ENCODE measurements around the gene ROR1. TPM values are rescaled to one million over a fixed set of nuclear protein-coding genes. Genes with fewer than 3 reads are reported as not detected.

The ROR1 gene
- total and polyA plus RNA-seq, 10 of the 15 experiments (the other 5 are each of a cell fraction or from before 2014, with no cell fraction given): 0.02 to 0.08 (median 0.05) TPM; not detected in 6

DNA sequence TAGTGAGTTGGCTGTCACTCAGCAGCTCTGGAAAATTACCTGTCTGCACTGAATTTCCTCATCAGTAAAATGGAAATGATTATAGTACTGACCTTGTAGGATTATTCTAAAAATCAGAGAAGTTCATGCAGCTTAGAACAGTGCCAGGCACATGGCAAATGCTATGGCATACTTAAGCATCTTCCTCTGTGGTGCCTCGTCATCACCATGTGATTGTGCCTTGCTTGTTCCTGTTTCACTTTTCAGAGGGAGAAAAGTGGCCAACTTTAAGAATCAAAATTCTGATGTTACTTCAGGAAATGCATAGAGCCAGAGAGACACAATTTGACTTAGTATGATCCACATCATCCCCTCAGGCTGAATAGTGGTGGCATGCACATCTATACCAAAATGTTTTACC, 203.6 kb downstream of the ROR1 start:
- Histone ChIP-seq H3K4me2 (ENCODE audit: control insufficient read depth, insufficient read depth) (no peak overlapping the region), H3K27me3 (replicated peaks in 1 of 2; ENCODE audit: control insufficient read depth in 2 of 2, insufficient read depth in 2 of 2, low read length in 1 of 2) (peaks cover 0 to 8% of the 10 kb centered on the region in 2 experiments; a peak in 3 of 4 replicates), H3K4me1 (ENCODE audit: control insufficient read depth, insufficient read depth, low read length) (no peaks in the 10 kb centered on the region), H3K79me2 (ENCODE audit: control insufficient read depth, insufficient read depth, low read length) (no peaks in the 10 kb centered on the region), H3K4me3 (no peak overlapping the region), H2AFZ (ENCODE audit: control insufficient read depth, low read depth, low read length) (no peak overlapping the region), H3K9ac (ENCODE audit: control insufficient read depth, insufficient read depth, low read length) (no peak overlapping the region), H3K9me3 (replicated peaks; ENCODE audit: control insufficient read depth, insufficient read depth, low read length) (no peaks in the 10 kb centered on the region), H3K36me3 (ENCODE audit: control insufficient read depth in 2 of 2, insufficient read depth in 2 of 2, low read length in 1 of 2) (no peaks in the 10 kb centered on the region), H4K20me1 (ENCODE audit: control insufficient read depth, insufficient read depth) (no peaks in the 10 kb centered on the region), H3K27ac (ENCODE audit: control insufficient read depth, insufficient read depth) (no peak overlapping the region)
- ATAC-seq (no peak), FAIRE-seq (no peak), DNase-seq (ENCODE audit: low read depth, low spot score) (no peak)
- RAD21 ChIA-PET (ENCODE audit: unreplicated experiment): no interaction called here
- SMC1A ChIA-PET (ENCODE audit: uncharacterized antibody, unreplicated experiment): no interaction called here
- CTCF ChIA-PET: no interaction called here
- no peak for TF ChIP-seq RFX5 (IDR thresholded peaks at IDR 0.05; ENCODE audit: low read depth, low read length)
- no peak for TF ChIP-seq KDM1A (IDR thresholded peaks at IDR 0.05; ENCODE audit: borderline replicate concordance)
- no peak for TF ChIP-seq HCFC1 (IDR thresholded peaks at IDR 0.05; ENCODE audit: low read length)
- TF ChIP-seq RCOR1 (conservative IDR thresholded peaks at IDR 0.05; ENCODE audit: low read depth, low read length): no peak
- TF ChIP-seq MEF2B (IDR thresholded peaks at IDR 0.05; ENCODE audit: partially characterized antibody, poor library complexity, severe bottlenecking): no peak
- TF ChIP-seq TCF3 (IDR thresholded peaks at IDR 0.05; ENCODE audit: borderline replicate concordance, insufficient read depth, low read depth, low read length): no peak
- intact Hi-C loops (cut with micrococcal nuclease; ENCODE audit: unreplicated experiment): no loop called here
- BruUV-seq (replicated peaks): no TSS peak
- POLR2A ChIA-PET: no interaction called here
- 6% methylated on average over 1 of the region's 1 CpG for WGBS (ENCODE audit: insufficient coverage, insufficient replicate concordance, low lambda C conversion rate, missing lambda C conversion rate)
- in situ Hi-C loops (cut with MboI): no loop called here

DNA sequence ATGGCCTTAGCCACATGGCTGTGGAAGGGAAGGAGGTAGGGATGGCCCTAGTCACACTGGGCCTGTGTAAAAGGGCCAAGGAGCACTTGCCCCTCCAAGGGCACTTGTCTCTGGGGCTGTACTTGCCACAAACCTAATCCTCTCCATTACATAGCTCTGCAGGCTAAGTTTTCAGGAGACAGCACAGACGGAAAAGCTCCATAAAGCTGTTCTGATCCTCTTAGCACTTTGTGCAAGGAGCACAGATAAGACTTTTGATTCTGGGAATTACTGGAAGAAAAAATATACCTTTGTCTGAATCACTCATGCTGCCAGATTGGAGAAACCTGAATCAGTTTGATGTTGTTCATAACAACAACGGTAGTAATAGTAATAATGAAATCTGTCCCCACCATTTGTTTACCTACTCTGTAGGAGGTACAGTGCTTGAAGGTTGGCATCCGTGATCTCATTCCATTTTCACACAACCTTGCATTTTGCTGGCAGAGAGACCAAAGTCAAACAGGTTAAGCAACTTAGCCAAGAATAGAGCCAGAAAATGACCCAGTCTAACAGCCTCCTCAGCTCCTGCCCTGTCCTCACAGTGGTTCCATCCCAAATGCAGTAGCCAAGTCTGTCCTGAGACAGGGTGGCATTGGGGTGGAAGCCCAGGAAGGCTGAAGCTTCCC, 207.1 kb downstream of the ROR1 start:
- ATAC-seq (no peak), FAIRE-seq (no peak), DNase-seq (ENCODE audit: low read depth, low spot score) (no peak)
- ChIA-PET POLR2A (no interaction called here), RAD21 (ENCODE audit: unreplicated experiment) (no interaction called here), SMC1A (ENCODE audit: uncharacterized antibody, unreplicated experiment) (interaction anchor here (1.0 kb wide), 1 partner anchor 20 kb away, joined by 3 read pairs; no protein-coding TSS in a partner anchor), CTCF (no interaction called here)
- no peak for TF ChIP-seq FOXK2 (IDR thresholded peaks at IDR 0.05)
- H3K4me3 ChIP-seq: no peak overlapping the region
- no peaks in the 10 kb centered on the region for H3K4me1 ChIP-seq (ENCODE audit: control insufficient read depth, insufficient read depth, low read length)
- in situ Hi-C loops (cut with MboI) (no loop called here), intact Hi-C loops (cut with micrococcal nuclease; ENCODE audit: unreplicated experiment) (no loop called here)
- H3K4me2 ChIP-seq (ENCODE audit: control insufficient read depth, insufficient read depth): no peak overlapping the region
- H3K79me2 ChIP-seq (ENCODE audit: control insufficient read depth, insufficient read depth, low read length): no peaks in the 10 kb centered on the region
- no peaks in the 10 kb centered on the region for H4K20me1 ChIP-seq (ENCODE audit: control insufficient read depth, insufficient read depth)
- H3K9ac ChIP-seq (ENCODE audit: control insufficient read depth, insufficient read depth, low read length): no peak overlapping the region
- no peaks in the 10 kb centered on the region; a peak in 3 of 4 replicates for H3K27me3 ChIP-seq (replicated peaks in 1 of 2; ENCODE audit: control insufficient read depth in 2 of 2, insufficient read depth in 2 of 2, low read length in 1 of 2)
- H3K36me3 ChIP-seq (ENCODE audit: control insufficient read depth in 2 of 2, insufficient read depth in 2 of 2, low read length in 1 of 2): no peaks in the 10 kb centered on the region
- WGBS (ENCODE audit: insufficient coverage, insufficient replicate concordance, low lambda C conversion rate, missing lambda C conversion rate): 26% methylated on average over 3 of the region's 3 CpGs
- no peak overlapping the region for H3K27ac ChIP-seq (ENCODE audit: control insufficient read depth, insufficient read depth)
- no peaks in the 10 kb centered on the region for H3K9me3 ChIP-seq (replicated peaks; ENCODE audit: control insufficient read depth, insufficient read depth, low read length)
- no peak overlapping the region for H2AFZ ChIP-seq (ENCODE audit: control insufficient read depth, low read depth, low read length)
- no TSS peak for BruUV-seq (replicated peaks)
